Spleen (tissue), 7 donors: ENCODE measurements around the gene FREM2.

Experiments used
- CTCF ChIP-seq, 11 experiments: fragments of 200-600 bp in 7 of 11; fragments of 450-650 bp in 4 of 11; sonication (generic) in 4 of 11; IDR thresholded peaks in 8 of 11; conservative IDR thresholded peaks in 3 of 11; 1 replicate in 7 of 11; 2 replicates in 4 of 11; pipeline versions ENCODE4 v1.4.0 to v1.8.0; 2016 to 2021; ENCODE audit warnings: antibody characterized with exemption in 11 of 11, inconsistent platforms in 4 of 11, mild to moderate bottlenecking in 1 of 11
- POLR2A ChIP-seq, 3 donors: fragments of 450-650 bp; IDR thresholded peaks; one replicate each; pipeline ENCODE4 v1.5.1; 2017; ENCODE audit warnings: antibody characterized with exemption in 3 of 3, mild to moderate bottlenecking in 1 of 3
- donor health status: DM: no; HTN: no; CAD: no; lungs with moderate emphysema.
- donor health status: DM: no; HTN: no; CAD: no.
- donor health status: DM: no; HTN: no; CAD: no.

- no peak for TF ChIP-seq CTCF (IDR thresholded peaks at IDR 0.05 in 8 of 11, conservative IDR thresholded peaks at IDR 0.05 in 3 of 11)
- TF ChIP-seq POLR2A (IDR thresholded peaks at IDR 0.05) = no peak
Measured at GRCh38 chr13:38784036-38784880, 97.4 kb downstream of the FREM2 start.
